ENCODE data around the gene ANKFY1.

The ANKFY1 gene

DNA sequence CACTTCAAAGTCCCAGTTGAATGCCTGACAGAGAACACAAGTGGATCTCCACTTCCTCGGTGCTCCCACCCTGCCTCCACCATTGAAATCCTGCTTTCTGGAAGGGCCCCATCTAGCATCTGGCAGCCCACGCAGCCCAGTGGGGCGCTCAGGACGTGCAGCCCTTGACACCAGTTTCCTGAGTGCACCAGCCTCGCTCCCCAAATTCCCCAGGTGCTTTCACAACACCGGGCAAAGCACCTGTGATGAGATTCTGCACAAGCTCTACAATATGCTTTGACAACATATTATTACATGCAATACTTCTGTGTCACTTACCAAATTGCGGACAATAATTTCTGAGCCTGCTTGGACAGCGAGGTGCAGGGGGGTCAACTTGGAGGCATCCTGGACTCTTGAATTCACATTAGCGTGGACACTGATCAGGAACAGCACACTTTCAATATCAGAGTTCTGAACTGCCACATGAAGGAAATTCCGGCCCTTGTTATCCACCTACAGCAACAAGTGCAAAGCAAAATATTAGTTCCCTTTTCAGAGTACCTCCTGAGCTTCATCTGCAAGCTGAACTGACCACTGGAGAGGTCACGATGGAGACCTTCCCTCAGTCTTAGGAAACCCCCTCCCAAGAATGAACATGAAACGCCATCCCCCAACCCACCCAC, 86.8 kb downstream of the ANKFY1 start:
- DNase-seq, result no peak

DNA sequence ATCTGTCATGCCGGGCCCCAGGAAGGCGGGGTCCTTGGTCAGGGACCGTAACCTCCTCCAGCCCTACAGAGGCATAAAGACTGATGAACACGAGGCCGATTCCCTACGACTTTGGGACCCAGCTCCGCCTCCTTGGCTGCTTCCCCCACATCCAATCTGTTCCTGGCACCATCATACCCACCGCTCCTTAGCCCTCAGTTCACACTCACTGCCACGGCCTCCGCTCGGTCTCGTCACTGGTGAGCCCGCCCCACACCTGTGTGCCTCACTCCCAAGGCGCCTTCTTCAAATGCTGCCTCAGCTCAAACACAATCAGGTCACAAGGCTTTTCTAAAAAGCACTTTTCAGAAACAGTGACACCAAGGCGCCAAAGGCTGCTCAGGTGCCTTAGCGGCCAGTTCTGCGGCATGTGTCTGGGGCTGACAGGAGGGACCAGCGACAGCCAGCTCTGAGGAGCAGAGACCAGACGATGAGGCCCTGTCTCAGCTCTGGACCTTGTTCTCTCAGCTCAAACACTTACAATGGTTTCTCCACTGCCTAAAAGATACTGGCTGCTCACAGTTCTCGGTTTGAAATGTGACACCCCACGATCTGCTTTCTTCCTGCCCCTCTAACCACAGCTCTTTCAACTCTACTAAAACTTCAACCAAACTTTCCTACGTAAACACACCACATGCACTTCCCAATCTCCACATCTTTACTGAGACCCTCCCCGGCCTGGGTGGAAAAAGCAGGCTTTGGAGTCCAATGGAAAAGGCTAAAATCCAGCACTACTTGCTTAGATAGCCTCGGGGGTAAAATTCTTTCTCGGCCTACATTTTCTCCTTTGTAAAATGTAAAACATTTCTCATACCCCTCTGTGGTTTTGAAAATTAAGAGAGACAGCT, 87.6 kb downstream of the ANKFY1 start:
- no peak for DNase-seq

DNA sequence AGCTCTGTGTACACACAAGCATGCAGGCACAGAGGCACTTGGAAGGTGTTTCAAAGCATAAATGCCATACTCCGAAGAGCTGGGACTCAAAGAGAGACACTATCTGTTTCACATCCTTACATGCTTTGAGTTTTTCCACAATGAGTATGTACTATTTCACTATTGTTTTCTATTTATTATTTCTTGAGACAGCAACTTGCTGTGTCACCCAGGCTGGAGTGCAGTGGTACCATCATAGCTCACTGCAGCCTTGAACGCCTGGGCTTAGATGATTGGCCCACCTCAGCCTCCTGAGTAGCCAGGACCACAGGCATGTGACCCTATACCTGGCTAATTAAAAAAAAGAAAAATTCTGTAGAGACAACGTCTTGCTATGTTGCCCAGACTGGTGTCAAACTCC, 89.2 kb downstream of the ANKFY1 start:
- no peak for DNase-seq

GRCh38 chr17:4173781-4174180, 90.0 kb downstream of the ANKFY1 start:
- DNase-seq, result no peak

- DNase-seq, result no peak
Observed at GRCh38 chr17:4172356-4172755, 91.4 kb downstream of the ANKFY1 start.

DNA sequence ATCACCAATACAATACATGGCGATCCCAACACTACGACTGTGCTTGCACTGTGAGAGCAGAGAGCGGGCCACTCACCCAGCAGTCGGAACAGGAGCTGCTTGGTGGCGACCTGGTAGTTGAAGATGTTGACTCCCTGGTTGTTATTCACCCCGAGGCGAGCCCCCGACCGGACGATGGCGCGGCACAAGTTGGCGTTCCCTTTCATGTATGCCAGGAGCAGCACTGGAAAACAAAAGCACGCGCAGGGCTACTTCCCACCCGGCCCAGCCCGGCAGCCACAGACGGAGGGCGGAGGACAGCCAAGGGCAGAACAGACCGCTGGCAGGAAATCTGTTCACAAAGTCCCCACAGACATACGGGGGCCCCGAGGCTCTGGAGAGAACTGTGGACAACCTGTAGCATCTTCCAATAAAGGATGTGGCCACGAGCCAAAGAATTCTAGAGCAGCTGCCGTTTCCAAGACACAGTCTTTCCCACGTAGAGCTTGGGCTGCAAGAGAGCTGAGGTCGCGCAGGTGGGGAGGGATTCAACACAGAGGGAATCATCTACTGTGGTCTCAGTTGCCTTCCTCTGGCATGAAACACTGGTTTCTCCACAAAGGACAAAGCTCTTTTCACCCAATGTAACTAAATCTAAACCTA, 93.0 kb downstream of the ANKFY1 start:
- no peak for DNase-seq

- DNase-seq, result no peak
Observed at GRCh38 chr17:4167786-4168185, 96.0 kb downstream of the ANKFY1 start.

DNA sequence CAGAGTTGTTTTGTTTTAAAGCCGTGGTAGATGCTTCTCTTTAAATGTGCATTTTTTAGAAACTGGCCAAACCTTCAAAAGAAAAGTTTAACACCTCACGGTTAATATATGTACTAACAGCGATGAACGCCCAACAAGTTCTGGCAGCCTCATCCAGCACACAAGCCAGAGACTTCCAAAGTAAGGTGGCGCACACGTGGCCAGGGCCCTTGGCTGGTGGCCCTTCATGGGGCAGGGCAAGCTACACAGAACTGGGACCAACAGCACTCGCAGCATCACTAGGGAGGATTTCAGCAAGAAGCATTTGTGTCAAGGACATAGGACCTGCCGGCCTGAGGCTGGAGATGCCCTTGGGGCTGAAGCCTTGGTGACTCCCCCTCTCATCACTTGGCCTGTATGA, 97.4 kb downstream of the ANKFY1 start:
- no peak for DNase-seq

DNA sequence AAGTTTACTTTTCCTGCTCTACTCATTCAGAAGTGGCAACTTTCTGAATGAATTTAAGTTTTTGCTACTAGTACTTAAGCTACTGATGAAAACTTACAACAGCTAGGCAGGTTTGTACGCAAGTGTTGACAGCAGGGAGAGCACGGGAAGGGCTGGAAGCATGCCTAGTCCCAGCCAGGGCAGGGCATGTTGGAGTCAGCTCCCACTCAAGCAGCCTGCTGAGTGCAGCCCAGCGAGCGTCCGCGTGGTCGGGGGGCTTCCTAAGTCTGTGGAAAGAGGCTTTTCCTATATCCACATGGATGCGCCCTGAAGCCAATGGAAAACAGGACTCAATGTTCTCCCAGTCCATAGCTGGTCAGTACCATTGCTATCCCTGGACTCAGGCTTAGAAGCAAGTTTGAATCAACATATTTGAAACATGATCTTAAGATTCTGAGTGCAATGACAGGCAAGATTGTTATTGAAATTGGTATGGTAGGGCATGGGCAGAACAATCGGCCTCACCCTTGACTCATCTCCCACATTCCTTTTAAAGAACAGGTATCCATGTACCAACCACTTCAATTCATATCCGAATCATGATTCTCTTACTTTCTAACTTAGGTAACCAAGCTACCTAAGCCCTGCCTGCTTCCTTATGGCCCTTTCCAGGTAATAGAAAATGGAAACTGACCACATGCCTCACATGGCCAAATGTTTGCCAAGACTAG, 98.3 kb downstream of the ANKFY1 start:
- DNase-seq, result no peak

DNA sequence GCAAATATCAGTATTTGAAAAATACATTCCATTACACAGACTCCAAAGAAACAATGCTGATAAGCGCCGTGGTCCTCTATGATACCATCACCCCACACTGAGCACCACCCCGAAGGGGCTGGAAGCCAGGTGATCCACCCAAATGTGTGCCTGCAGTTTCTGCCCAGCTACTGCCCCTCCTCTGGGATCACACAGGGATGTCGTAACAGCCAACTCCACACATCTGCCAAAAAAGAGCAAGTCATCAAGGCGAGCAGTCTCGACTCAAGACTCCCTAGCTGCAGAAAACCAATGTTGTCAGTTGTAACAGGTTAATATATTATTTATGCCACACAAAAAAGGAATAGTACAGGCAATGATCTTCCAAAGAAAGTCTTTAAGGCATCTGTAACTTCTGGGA, 99.8 kb downstream of the ANKFY1 start:
- DNase-seq, result no peak

DNA sequence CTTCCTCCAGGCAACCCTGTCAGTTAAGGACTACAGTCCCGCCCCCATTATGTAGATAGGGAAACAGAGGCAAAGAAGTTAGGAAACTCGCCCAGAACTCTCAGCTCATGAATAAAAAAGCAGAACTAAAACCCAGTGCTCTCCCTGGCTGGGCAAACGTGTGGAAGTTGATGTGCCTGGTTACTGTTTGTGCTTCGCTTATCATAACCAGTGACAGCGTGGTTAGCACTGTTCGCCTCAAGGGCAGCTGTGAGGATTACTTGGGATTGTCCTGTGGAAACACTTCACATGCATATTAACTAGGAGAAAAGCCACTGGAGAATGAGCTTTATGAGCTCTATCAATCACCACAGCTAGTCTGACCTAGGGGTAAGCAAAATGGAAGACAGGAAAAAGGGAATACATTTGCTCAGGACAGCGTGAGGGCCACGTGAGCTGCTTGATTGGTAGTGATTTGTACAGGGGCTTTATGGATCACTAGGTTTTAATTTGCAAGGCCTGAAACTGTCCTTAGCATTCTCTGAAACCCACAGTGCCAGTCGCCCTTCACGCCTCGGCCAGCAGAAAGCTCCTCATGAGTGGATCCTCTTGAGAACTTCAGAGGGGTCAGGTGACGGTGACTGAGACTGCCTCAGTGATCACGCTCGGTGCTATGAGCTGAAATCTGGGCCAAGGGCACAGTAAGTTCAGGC, 100.9 kb downstream of the ANKFY1 start:
- peak in 1 of 3 experiments; percentile 33 for DNase-seq

GRCh38 chr17:4162321-4162720, 101.5 kb downstream of the ANKFY1 start:
- DNase-seq, result no peak

GRCh38 chr17:4161967-4162305, 101.8 kb downstream of the ANKFY1 start:
- DNase-seq, result no peak

- peak in 1 of 3 experiments; percentile 23 for DNase-seq
Observed at GRCh38 chr17:4161192-4161966, 102.4 kb downstream of the ANKFY1 start.

- no peak for DNase-seq
Observed at GRCh38 chr17:4160294-4160859, 103.4 kb downstream of the ANKFY1 start.

DNA sequence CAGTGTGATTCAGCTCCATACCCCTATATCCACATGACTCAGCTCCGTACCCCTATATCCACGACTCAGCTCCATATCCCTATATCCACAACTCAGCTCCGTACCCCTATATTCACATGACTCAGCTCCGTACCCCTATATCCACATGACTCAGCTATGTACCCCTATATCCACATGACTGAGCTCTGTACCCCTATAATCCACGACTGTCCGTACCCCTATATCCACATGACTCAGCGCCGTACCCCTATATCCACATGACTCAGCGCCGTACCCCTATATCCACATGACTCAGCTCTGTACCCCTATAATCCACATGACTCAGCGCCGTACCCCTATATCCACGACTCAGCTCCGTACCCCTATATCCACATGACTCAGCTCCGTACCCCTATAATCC, 104.0 kb downstream of the ANKFY1 start:
- DNase-seq, result no peak

GRCh38 chr17:4157618-4158333, 106.0 kb downstream of the ANKFY1 start:
- DNase-seq, result no peak

GRCh38 chr17:4156750-4157381, 106.9 kb downstream of the ANKFY1 start:
- DNase-seq, result no peak

DNA sequence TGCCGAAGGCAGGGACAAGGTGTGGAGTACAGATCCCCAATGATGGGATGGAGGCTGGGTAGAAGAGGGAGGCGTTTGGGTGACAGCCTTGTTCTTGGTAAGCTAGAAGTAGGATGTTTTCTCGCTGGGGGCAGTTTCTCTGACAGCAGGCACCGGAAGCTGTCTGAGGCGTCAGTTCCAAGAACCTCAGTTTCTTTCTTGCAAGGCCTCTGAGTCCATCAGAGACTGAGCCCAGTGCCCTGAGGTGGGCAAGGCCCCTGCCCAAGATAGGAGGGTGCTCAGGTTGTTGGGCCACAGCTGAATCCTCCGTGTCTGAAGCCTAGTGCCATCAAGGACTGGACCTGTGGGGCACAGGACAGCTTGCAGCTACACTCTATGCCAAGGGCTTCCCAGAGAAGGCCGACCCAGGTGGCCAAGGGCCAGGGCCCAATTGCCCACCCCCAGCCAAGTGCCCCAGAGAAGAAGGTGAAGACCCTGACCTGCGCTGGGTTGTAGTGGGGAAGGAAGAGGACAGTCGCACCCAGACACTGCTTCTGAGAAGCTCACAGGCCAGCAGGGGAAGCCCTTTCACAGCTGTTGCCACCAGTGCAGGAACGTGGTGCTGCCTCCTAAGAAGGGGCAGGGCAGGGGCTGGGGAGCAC, 107.7 kb downstream of the ANKFY1 start:
- DNase-seq, result no peak

DNA sequence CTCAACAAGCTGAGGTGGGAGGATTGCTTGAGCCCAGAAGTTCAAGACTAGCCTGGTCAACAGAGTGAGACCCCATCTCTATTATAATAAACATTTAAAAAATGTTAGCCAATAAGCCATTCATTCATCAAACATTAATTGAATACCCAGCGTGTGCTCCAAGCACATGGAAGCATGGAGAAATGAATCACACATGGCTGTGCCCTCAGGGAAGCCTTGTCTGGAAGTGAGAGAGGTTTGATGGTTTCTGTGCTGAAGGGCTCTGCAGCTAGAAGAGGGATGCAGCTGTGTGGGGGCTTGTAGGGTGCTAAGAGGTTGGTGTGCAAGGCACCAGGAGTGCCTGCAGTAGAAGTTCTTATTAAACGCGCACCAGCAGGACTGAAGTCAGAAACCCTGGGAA, 109.6 kb downstream of the ANKFY1 start:
- DNase-seq, result no peak

All from NCI-H1417 (cell line).